Right atrium auricular region (tissue), 2 donors: ENCODE measurements around the gene SOD1. TPM values are rescaled to one million over a fixed set of nuclear protein-coding genes. Genes with fewer than 3 reads are reported as not detected.

ENCODE experiments used
- DNase-seq: peaks from one replicate; pipeline ENCODE4 v3.0.0-alpha.2; 2019; ENCODE audit warnings: low spot score
- H3K27ac ChIP-seq, 2 donors: fragments of 200-600 bp; sonication (generic); 1 replicate in 1 of 2; 2 replicates in 1 of 2; pipeline ENCODE4 v1.5.1; 2016 to 2019
- H3K27me3 ChIP-seq, 2 donors: fragments of 200-600 bp; sonication (generic); one replicate each; pipeline versions ENCODE4 v1.5.1 to v1.6.0; 2017 to 2019
- H3K36me3 ChIP-seq: fragments of 200-600 bp; sonication (generic); one replicate; pipeline ENCODE4 v1.5.1; 2016
- H3K4me1 ChIP-seq, 2 donors: fragments of 200-600 bp; sonication (generic); one replicate each; pipeline versions ENCODE4 v1.5.1 to v1.6.0; 2017 to 2019
- H3K4me3 ChIP-seq, 2 donors: fragments of 200-600 bp; sonication (generic); 1 replicate in 1 of 2; 2 replicates in 1 of 2; pipeline ENCODE4 v1.5.1; 2017 to 2019; ENCODE audit warnings: mild to moderate bottlenecking in 1 of 2, moderate library complexity in 1 of 2
- H3K9me3 ChIP-seq, 2 donors: fragments of 200-600 bp; sonication (generic); one replicate each; pipeline ENCODE4 v1.5.1; 2019
- CTCF ChIP-seq, 2 donors: fragments of 200-600 bp; sonication (generic); IDR thresholded peaks; one replicate each; pipeline ENCODE4 v1.5.1; 2019; ENCODE audit warnings: antibody characterized with exemption in 2 of 2
- total RNA-seq, 2 donors: library from RNA; depleted of rRNA; stranded (reverse); fragments of >200 nt; gene quantifications; one replicate each; pipeline ENCODE4 v1.1.0, GENCODE V29; 2016

The SOD1 gene
- total RNA-seq, 2 donors from 2014 or later = 321 to 332 TPM

- Histone ChIP-seq H3K9me3 (no peaks in the 10 kb centered on the region), H3K27me3 (no peaks in the 10 kb centered on the region), H3K36me3 (peaks cover 59% of the 10 kb centered on the region), H3K27ac (no peak overlapping the region), H3K4me1 (peaks cover 0 to 9% of the 10 kb centered on the region in 2 donors), H3K4me3 (no peak overlapping the region)
- TF ChIP-seq CTCF (IDR thresholded peaks at IDR 0.05) = no peak
- no peak for DNase-seq
These were observed 10.6 kb downstream of the SOD1 start for GRCh38 chr21:31670070-31670469.

- H3K4me3 ChIP-seq = no peak overlapping the region
- no peak for DNase-seq
- peaks cover 53% of the 10 kb centered on the region for H3K36me3 ChIP-seq
- H3K4me1 ChIP-seq = peaks cover 0 to under 1% of the 10 kb centered on the region in 2 donors
- no peak overlapping the region for H3K27ac ChIP-seq
- TF ChIP-seq CTCF (IDR thresholded peaks at IDR 0.05) = no peak
- no peaks in the 10 kb centered on the region for H3K9me3 ChIP-seq
- H3K27me3 ChIP-seq = no peaks in the 10 kb centered on the region
These were observed 11.7 kb downstream of the SOD1 start for GRCh38 chr21:31671146-31671716.

- no peak for TF ChIP-seq CTCF (IDR thresholded peaks at IDR 0.05)
- Histone ChIP-seq H3K4me1 (no peaks in the 10 kb centered on the region), H3K4me3 (no peak overlapping the region), H3K27me3 (no peaks in the 10 kb centered on the region), H3K27ac (no peak overlapping the region), H3K36me3 (peaks cover 47% of the 10 kb centered on the region), H3K9me3 (no peaks in the 10 kb centered on the region)
- DNase-seq = no peak
These were observed 12.4 kb downstream of the SOD1 start for GRCh38 chr21:31671931-31672330.

GRCh38 chr21:31673321-31673912, 13.9 kb downstream of the SOD1 start:
- Histone ChIP-seq H3K36me3 (peaks cover 33% of the 10 kb centered on the region), H3K4me1 (no peaks in the 10 kb centered on the region), H3K27ac (no peak overlapping the region), H3K27me3 (no peaks in the 10 kb centered on the region), H3K9me3 (no peaks in the 10 kb centered on the region), H3K4me3 (no peak overlapping the region)
- no peak for DNase-seq
- no peak for TF ChIP-seq CTCF (IDR thresholded peaks at IDR 0.05)

- no peak for DNase-seq
- Histone ChIP-seq H3K9me3 (no peaks in the 10 kb centered on the region), H3K36me3 (peaks cover 14% of the 10 kb centered on the region), H3K4me3 (no peak overlapping the region), H3K27me3 (no peaks in the 10 kb centered on the region), H3K27ac (no peak overlapping the region), H3K4me1 (no peaks in the 10 kb centered on the region)
- TF ChIP-seq CTCF (IDR thresholded peaks at IDR 0.05) = no peak
These were observed 15.8 kb downstream of the SOD1 start for GRCh38 chr21:31675318-31675717.

GRCh38 chr21:31675960-31676359, 16.5 kb downstream of the SOD1 start:
- Histone ChIP-seq H3K27ac (no peak overlapping the region), H3K4me3 (no peak overlapping the region), H3K27me3 (no peaks in the 10 kb centered on the region), H3K36me3 (peaks cover 17% of the 10 kb centered on the region), H3K4me1 (no peaks in the 10 kb centered on the region), H3K9me3 (no peaks in the 10 kb centered on the region)
- no peak for DNase-seq
- TF ChIP-seq CTCF (IDR thresholded peaks at IDR 0.05) = no peak
